Measurements from ENCODE around the gene CMTM1. TPM values are rescaled to one million over a fixed set of nuclear protein-coding genes. Genes with fewer than 3 reads are reported as not detected.
"Not testable (repeated sequence)": the region's sequence is repeated elsewhere in the genome, so short reads cannot be mapped to it uniquely, and the experiment has no call there.

Gene CMTM1
- total RNA-seq, 1 experiment from 2014 or later = 9.4 TPM

GRCh38 chr16:66592241-66592640, 26.0 kb downstream of the CMTM1 start:
- DNase-seq = no peak
- intact Hi-C loops (cut with micrococcal nuclease; ENCODE audit: unreplicated experiment) = no loop called here
- Histone ChIP-seq H2AFZ (no peak overlapping the region), H3K27me3 (ENCODE audit: insufficient read depth, low read depth) (no peaks in the 10 kb centered on the region), H3K9me3 (ENCODE audit: insufficient read depth, low read depth) (no peaks in the 10 kb centered on the region), H3K4me3 (no peak overlapping the region), H3K36me3 (ENCODE audit: low read depth) (no peaks in the 10 kb centered on the region), H3F3A (ENCODE audit: insufficient read depth, low read depth) (no peaks in the 10 kb centered on the region), H3K4me2 (no peak overlapping the region), H3K4me1 (replicated peaks; ENCODE audit: insufficient read depth) (no peaks in the 10 kb centered on the region), H3K27ac (no peak overlapping the region), H3K79me2 (ENCODE audit: low read depth) (no peaks in the 10 kb centered on the region), H3K9me2 (ENCODE audit: insufficient read depth) (no peaks in the 10 kb centered on the region), H4K20me1 (ENCODE audit: insufficient read depth) (no peaks in the 10 kb centered on the region)
- BruUV-seq (replicated peaks) = no TSS peak
- TF ChIP-seq CTCF (conservative IDR thresholded peaks at IDR 0.05) (no peak), EZH2 (IDR thresholded peaks at IDR 0.05; ENCODE audit: low read depth) (no peak)
- POLR2A ChIA-PET (ENCODE audit: unreplicated experiment) = no interaction called here
- CTCF ChIA-PET = no interaction called here

- BruUV-seq (replicated peaks) = no TSS peak
Observed at GRCh38 chr16:66592814-66593213, 26.6 kb downstream of the CMTM1 start.

GRCh38 chr16:66594739-66595138, 28.5 kb downstream of the CMTM1 start:
- H3K36me3 ChIP-seq (ENCODE audit: low read depth) = no peaks in the 10 kb centered on the region
- no peaks in the 10 kb centered on the region for H3K79me2 ChIP-seq (ENCODE audit: low read depth)
- DNase-seq = no peak
- no peak overlapping the region for H3K27ac ChIP-seq
- no peak overlapping the region for H2AFZ ChIP-seq
- ChIA-PET POLR2A (ENCODE audit: unreplicated experiment) (interaction anchor here (0.7 kb wide), 1 partner anchor 188 kb away, joined by 4 read pairs; no protein-coding TSS in a partner anchor), CTCF (interaction anchor here (0.6 kb wide), 1 partner anchor 34 kb away, joined by 3 read pairs; no protein-coding TSS in a partner anchor)
- H3K27me3 ChIP-seq (ENCODE audit: insufficient read depth, low read depth) = no peaks in the 10 kb centered on the region
- BruUV-seq (replicated peaks) = no TSS peak
- no peaks in the 10 kb centered on the region for H3F3A ChIP-seq (ENCODE audit: insufficient read depth, low read depth)
- no peak overlapping the region for H3K4me2 ChIP-seq
- no peak for TF ChIP-seq CTCF (conservative IDR thresholded peaks at IDR 0.05)
- no peak for TF ChIP-seq EZH2 (IDR thresholded peaks at IDR 0.05; ENCODE audit: low read depth)
- intact Hi-C loops (cut with micrococcal nuclease; ENCODE audit: unreplicated experiment) = no loop called here
- no peaks in the 10 kb centered on the region for H3K9me2 ChIP-seq (ENCODE audit: insufficient read depth)
- H4K20me1 ChIP-seq (ENCODE audit: insufficient read depth) = no peaks in the 10 kb centered on the region
- no peak overlapping the region for H3K4me3 ChIP-seq
- no peaks in the 10 kb centered on the region for H3K9me3 ChIP-seq (ENCODE audit: insufficient read depth, low read depth)
- no peaks in the 10 kb centered on the region for H3K4me1 ChIP-seq (replicated peaks; ENCODE audit: insufficient read depth)

More at GRCh38 chr16:66592814-66593213, 26.6 kb downstream of the CMTM1 start:
- Histone ChIP-seq H3K9me2 (ENCODE audit: insufficient read depth) (no peaks in the 10 kb centered on the region), H3K27me3 (ENCODE audit: insufficient read depth, low read depth) (no peaks in the 10 kb centered on the region), H3K9me3 (ENCODE audit: insufficient read depth, low read depth) (no peaks in the 10 kb centered on the region), H4K20me1 (ENCODE audit: insufficient read depth) (no peaks in the 10 kb centered on the region), H3F3A (ENCODE audit: insufficient read depth, low read depth) (no peaks in the 10 kb centered on the region), H2AFZ (no peak overlapping the region), H3K4me3 (no peak overlapping the region), H3K4me1 (replicated peaks; ENCODE audit: insufficient read depth) (no peaks in the 10 kb centered on the region), H3K4me2 (no peak overlapping the region), H3K79me2 (ENCODE audit: low read depth) (no peaks in the 10 kb centered on the region), H3K36me3 (ENCODE audit: low read depth) (no peaks in the 10 kb centered on the region), H3K27ac (no peak overlapping the region)
- intact Hi-C loops (cut with micrococcal nuclease; ENCODE audit: unreplicated experiment) = no loop called here
- ChIA-PET CTCF (no interaction called here), POLR2A (ENCODE audit: unreplicated experiment) (no interaction called here)
- TF ChIP-seq EZH2 (IDR thresholded peaks at IDR 0.05; ENCODE audit: low read depth) = no peak
- TF ChIP-seq CTCF (conservative IDR thresholded peaks at IDR 0.05) = no peak
- DNase-seq = no peak

GRCh38 chr16:66596559-66596958, 30.3 kb downstream of the CMTM1 start:
- intact Hi-C loops (cut with micrococcal nuclease; ENCODE audit: unreplicated experiment); H3K27ac ChIP-seq; BruUV-seq (replicated peaks); H3K36me3 ChIP-seq (ENCODE audit: low read depth); H3K9me3 ChIP-seq (ENCODE audit: insufficient read depth, low read depth); H3F3A ChIP-seq (ENCODE audit: insufficient read depth, low read depth); H4K20me1 ChIP-seq (ENCODE audit: insufficient read depth); H3K27me3 ChIP-seq (ENCODE audit: insufficient read depth, low read depth); CTCF ChIA-PET; H3K9me2 ChIP-seq (ENCODE audit: insufficient read depth); H3K4me1 ChIP-seq (replicated peaks; ENCODE audit: insufficient read depth); DNase-seq; H2AFZ ChIP-seq; H3K79me2 ChIP-seq (ENCODE audit: low read depth); H3K4me3 ChIP-seq; H3K4me2 ChIP-seq: not testable (repeated sequence)
- POLR2A ChIA-PET (ENCODE audit: unreplicated experiment) = interaction anchor here (0.6 kb wide), 1 partner anchor 165 kb away, joined by 14 read pairs; no protein-coding TSS in a partner anchor
